Measurements from ENCODE around the gene PTPRO.
A peak's percentile ranks its signal among the peaks of the same experiment; 100 is the strongest.

PTPRO gene

GRCh38 chr12:15322164-15323061, at the start of gene PTPRO:
TSS of gene PTPRO (plus strand) at chr12:15322508.
- DNase-seq, result peak in 20 of 51 donors; percentile 6 to 53 (median 22)

- no peak for DNase-seq
Measured at GRCh38 chr12:15273896-15274295, 48.4 kb upstream of the PTPRO start.

- peak in 1 of 51 donors; percentile 57 for DNase-seq
Measured at GRCh38 chr12:15274561-15274967, 47.7 kb upstream of the PTPRO start.

- peak in 15 of 51 donors; percentile 4 to 67 (median 11) for DNase-seq
Measured at GRCh38 chr12:15276088-15276698, 46.1 kb upstream of the PTPRO start.

GRCh38 chr12:15278816-15279658, 43.3 kb upstream of the PTPRO start:
- peak in 5 of 51 donors; percentile 1 to 12 (median 3) for DNase-seq

GRCh38 chr12:15280930-15281329, 41.4 kb upstream of the PTPRO start:
- no peak for DNase-seq

GRCh38 chr12:15289192-15289591, 33.1 kb upstream of the PTPRO start:
- DNase-seq, result no peak

- DNase-seq, result no peak
Measured at GRCh38 chr12:15293731-15294130, 28.6 kb upstream of the PTPRO start.

- DNase-seq, result no peak
Measured at GRCh38 chr12:15299947-15300346, 22.4 kb upstream of the PTPRO start.

- no peak for DNase-seq
Measured at GRCh38 chr12:15304296-15304695, 18.0 kb upstream of the PTPRO start.

GRCh38 chr12:15306605-15307004, 15.7 kb upstream of the PTPRO start:
- DNase-seq, result no peak

- no peak for DNase-seq
Measured at GRCh38 chr12:15307079-15307478, 15.2 kb upstream of the PTPRO start.

GRCh38 chr12:15318841-15319240, 3.5 kb upstream of the PTPRO start:
- no peak for DNase-seq

- DNase-seq, result no peak
Measured at GRCh38 chr12:15320881-15321280, 1.4 kb upstream of the PTPRO start.

GRCh38 chr12:15323480-15323879, 1.2 kb downstream of the PTPRO start:
- DNase-seq, result peak in 1 of 51 donors; percentile 22

- no peak for DNase-seq
Measured at GRCh38 chr12:15329891-15330290, 7.6 kb downstream of the PTPRO start.

- no peak for DNase-seq
Measured at GRCh38 chr12:15334225-15334624, 11.9 kb downstream of the PTPRO start.

- no peak for DNase-seq
Measured at GRCh38 chr12:15335959-15336358, 13.7 kb downstream of the PTPRO start.

GRCh38 chr12:15336768-15337553, 14.7 kb downstream of the PTPRO start:
- DNase-seq, result no peak

GRCh38 chr12:15341371-15341770, 19.1 kb downstream of the PTPRO start:
- DNase-seq, result peak in 1 of 51 donors; percentile 22

GRCh38 chr12:15344561-15344960, 22.3 kb downstream of the PTPRO start:
- no peak for DNase-seq
